ENCODE results near the gene MCL1.

MCL1 gene

DNA sequence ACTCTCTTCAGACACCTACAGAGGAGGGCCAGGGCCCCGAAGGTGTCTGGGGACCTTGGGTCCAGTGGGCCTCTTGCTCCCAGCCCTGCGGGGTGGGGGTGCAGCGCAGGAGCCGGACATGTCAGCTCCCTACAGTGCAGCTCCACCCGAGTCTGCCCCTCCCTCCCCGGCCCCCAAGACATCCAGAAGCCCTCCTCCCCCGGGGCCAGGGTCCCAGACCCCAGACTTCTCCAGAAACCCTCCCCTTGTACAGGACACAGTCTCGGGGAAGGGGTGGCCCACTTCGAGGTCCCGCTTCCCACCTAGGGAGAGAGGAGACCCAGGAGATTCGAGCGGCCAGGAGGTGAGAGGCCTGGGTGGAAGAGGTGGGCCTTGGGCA lies 26.5 kb downstream of the MCL1 start:
- Histone ChIP-seq H3K9ac (ENCODE audit: low read length) (no peak overlapping the region), H3K9me3 (ENCODE audit: control insufficient read depth, insufficient read depth, low read depth, low read length) (no peaks in the 10 kb centered on the region), H3K4me1 (ENCODE audit: control insufficient read depth, insufficient read depth, low read length) (peaks cover 34% of the 10 kb centered on the region), H3K36me3 (ENCODE audit: control insufficient read depth, insufficient read depth, low read length) (peaks cover 4% of the 10 kb centered on the region), H3K4me3 (ENCODE audit: low read depth, low read length) (no peak overlapping the region), H3K27ac (ENCODE audit: low read depth, low read length) (no peak overlapping the region), H3K27me3 (ENCODE audit: control insufficient read depth, insufficient read depth, low read length) (peaks cover 17% of the 10 kb centered on the region)

DNA sequence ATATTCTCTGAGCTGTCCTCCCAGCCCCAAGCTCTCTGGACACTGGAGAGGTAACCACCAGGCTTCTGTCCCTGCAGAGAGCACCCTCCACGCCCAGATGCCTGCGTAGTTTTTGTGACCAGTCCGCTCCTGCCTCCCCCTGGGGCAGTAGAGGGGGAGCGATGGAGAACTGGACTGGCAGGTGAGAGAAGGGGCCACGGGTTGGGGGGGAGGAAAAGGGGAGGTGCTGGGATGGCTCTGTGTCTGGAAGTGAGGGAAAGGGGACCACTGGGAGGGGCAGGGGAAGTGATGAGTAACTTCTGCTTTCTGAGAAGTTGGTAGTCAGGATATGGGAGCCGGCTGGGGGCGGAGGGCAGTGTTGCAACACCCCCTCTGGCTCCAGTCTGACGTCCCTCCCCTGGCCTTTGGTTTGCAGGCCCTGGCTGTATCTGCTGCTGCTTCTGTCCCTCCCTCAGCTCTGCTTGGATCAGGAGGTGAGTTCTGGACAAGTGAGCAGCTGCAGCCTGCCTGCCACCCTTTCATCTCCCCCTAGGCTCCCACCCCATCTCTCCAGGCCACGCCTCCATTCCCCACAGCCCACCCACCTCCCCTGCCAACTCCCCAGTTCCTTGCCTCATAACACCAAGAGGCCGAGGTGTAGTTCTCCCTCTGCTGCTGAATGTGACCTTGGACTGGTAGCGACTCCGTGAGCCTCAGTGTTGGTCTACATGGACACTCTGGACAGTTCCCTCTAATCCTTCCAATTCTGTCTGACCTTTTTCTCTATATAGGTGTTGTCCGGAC lies 27.1 kb downstream of the MCL1 start:
- H3K9me3 ChIP-seq (ENCODE audit: control insufficient read depth, insufficient read depth, low read depth, low read length), result no peaks in the 10 kb centered on the region
- no peak overlapping the region for H3K27ac ChIP-seq (ENCODE audit: low read depth, low read length)
- H3K4me1 ChIP-seq (ENCODE audit: control insufficient read depth, insufficient read depth, low read length), result peaks cover 34% of the 10 kb centered on the region
- peaks cover 17% of the 10 kb centered on the region for H3K27me3 ChIP-seq (ENCODE audit: control insufficient read depth, insufficient read depth, low read length)
- peaks cover 4% of the 10 kb centered on the region for H3K36me3 ChIP-seq (ENCODE audit: control insufficient read depth, insufficient read depth, low read length)
- H3K9ac ChIP-seq (ENCODE audit: low read length), result no peak overlapping the region
- no peak overlapping the region for H3K4me3 ChIP-seq (ENCODE audit: low read depth, low read length)

DNA sequence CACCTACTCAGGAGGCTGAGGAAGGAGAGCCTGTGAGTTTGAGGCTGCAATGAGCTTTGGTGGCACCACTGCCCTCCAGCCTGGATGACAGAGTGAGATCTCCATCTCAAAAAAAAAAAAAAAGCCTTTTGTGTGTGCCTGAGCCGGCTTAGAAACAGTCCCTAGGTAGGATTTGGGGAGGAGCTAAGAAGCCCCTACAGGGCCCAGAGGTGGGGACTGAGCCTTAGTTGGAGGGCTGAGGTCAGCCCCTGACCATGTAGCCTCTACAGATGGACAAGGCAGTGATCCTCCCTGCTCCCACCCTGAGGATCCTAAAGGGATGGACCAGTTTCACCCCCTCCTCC lies 27.7 kb downstream of the MCL1 start:
- Histone ChIP-seq H3K9ac (ENCODE audit: low read length) (no peak overlapping the region), H3K27ac (ENCODE audit: low read depth, low read length) (no peak overlapping the region), H3K4me1 (ENCODE audit: control insufficient read depth, insufficient read depth, low read length) (peaks cover 34% of the 10 kb centered on the region), H3K4me3 (ENCODE audit: low read depth, low read length) (no peak overlapping the region), H3K9me3 (ENCODE audit: control insufficient read depth, insufficient read depth, low read depth, low read length) (no peaks in the 10 kb centered on the region), H3K36me3 (ENCODE audit: control insufficient read depth, insufficient read depth, low read length) (peaks cover 4% of the 10 kb centered on the region), H3K27me3 (ENCODE audit: control insufficient read depth, insufficient read depth, low read length) (peaks cover 17% of the 10 kb centered on the region)

DNA sequence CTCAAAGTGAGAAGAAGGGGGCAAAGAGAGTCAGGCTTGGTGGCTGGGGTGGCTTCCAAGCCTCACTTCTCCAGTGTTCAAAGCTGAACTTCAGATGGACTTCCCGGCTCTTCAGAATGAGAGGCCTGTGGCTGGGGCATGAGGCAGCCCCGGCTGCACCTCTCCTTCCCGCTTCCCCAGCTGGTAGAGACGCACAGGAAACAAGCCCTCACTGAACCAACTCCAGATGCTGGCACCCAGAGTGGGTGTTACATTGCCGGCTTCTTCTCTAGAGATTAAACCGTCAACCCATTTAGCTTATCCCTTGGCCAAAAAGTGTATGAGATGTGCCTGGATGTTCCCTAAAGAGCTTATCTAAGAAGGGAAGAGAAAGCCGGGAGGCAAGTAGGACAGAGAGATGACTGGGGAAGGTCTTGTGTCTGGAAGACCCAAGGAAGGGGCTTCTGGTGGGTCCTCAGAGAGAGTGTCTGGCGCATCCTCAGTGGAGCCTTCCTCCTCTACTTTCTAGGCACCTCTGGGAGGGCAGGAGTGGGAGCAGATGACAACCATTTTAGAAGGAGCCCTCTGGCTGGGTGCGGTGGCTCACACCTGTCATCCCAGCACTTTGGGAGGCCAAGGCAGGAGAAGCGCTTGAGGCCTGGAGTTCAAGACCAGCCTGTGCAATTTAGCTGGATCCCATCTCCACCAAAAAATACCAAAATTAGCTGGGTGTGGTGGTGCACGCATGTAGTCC lies 28.2 kb downstream of the MCL1 start:
- H3K27ac ChIP-seq (ENCODE audit: low read depth, low read length), result no peak overlapping the region
- H3K9ac ChIP-seq (ENCODE audit: low read length), result no peak overlapping the region
- H3K27me3 ChIP-seq (ENCODE audit: control insufficient read depth, insufficient read depth, low read length), result peaks cover 17% of the 10 kb centered on the region
- H3K4me3 ChIP-seq (ENCODE audit: low read depth, low read length), result no peak overlapping the region
- H3K9me3 ChIP-seq (ENCODE audit: control insufficient read depth, insufficient read depth, low read depth, low read length), result no peaks in the 10 kb centered on the region
- peaks cover 29% of the 10 kb centered on the region for H3K4me1 ChIP-seq (ENCODE audit: control insufficient read depth, insufficient read depth, low read length)
- H3K36me3 ChIP-seq (ENCODE audit: control insufficient read depth, insufficient read depth, low read length), result peaks cover 4% of the 10 kb centered on the region

DNA sequence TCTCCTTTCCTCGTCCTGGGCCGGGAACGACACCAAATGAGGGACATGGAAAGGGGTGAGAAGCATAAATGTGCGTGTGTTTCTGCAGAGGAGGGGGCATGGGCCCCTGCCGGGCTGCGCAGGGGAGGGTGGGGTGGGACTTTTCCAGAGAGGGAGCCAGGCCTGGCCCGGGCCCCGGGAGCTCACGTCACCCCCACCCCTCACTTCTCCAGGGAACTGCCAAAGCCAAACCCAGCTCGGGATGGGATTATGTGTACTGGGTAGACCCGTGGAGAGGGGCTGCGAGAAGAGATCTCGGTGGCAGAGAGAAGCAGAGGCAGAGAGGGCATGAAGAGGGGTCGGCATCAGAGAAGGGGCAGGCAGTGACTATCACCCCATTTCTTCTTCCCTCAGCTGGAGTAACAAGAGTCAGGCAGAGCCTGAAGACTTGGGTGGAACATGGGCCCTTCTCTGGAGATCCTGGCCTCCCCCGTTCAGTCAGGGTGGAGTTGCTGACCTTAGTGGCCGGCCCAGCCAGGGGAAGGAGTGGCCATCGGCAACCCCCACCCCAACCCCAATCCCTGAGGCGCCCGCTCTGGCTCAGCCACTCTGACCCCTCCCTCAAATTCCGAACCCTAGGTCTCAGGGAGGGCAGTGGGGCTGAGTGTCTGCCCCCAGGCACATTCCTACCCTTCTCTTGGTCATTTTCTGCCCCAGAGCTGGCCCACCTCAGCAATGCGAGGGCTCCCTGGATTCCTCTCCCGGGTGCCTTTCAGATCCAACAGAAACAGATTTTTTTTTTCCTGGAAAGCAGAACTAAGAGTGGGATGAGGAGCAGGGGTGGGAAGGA lies 29.0 kb downstream of the MCL1 start:
- Histone ChIP-seq H3K4me3 (ENCODE audit: low read depth, low read length) (peak overlapping the region; percentile 65; the same call in 1 of the 2 replicates), H3K27ac (ENCODE audit: low read depth, low read length) (no peak overlapping the region), H3K4me1 (ENCODE audit: control insufficient read depth, insufficient read depth, low read length) (peaks cover 30% of the 10 kb centered on the region), H3K27me3 (ENCODE audit: control insufficient read depth, insufficient read depth, low read length) (peaks cover 17% of the 10 kb centered on the region), H3K9me3 (ENCODE audit: control insufficient read depth, insufficient read depth, low read depth, low read length) (no peaks in the 10 kb centered on the region), H3K36me3 (ENCODE audit: control insufficient read depth, insufficient read depth, low read length) (peaks cover 1% of the 10 kb centered on the region), H3K9ac (ENCODE audit: low read length) (no peak overlapping the region)

DNA sequence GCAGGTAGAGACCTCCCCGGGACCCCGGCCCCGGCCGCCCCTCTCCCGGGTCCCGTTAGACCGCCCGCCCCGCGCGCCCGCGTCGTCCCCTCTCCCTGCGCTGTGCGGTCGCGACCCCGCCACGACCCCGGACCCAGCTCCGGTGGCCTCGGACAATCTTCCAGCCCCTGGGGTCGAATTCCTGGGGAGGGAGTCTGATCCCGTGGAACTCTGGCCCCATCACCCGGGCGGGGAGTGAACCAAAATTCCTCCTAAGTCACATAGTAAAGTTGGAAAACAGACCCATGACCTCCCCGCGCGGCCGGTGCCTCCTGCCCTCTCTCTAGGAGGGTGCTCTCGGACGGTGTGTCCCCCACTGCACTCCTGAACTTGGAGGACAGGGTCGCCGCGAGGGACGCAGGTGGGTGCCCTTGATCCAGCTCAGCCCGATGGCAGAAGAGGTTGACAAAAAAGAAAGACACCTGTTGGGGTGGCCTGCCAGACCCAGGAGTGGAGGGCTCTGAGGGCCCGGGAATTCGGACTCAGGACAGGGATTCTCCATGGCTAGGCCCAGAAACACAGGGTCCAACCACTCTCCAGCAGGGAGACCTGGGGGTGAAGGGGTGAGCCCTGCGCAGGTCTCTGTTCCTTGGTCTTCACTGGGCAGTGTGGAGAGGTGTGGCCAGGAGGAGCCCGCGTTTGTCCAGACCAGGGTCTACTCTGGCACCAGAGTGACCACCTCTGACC lies 29.8 kb downstream of the MCL1 start:
- no peak overlapping the region for H3K27ac ChIP-seq (ENCODE audit: low read depth, low read length)
- no peak overlapping the region for H3K9ac ChIP-seq (ENCODE audit: low read length)
- peaks cover 30% of the 10 kb centered on the region for H3K4me1 ChIP-seq (ENCODE audit: control insufficient read depth, insufficient read depth, low read length)

DNA sequence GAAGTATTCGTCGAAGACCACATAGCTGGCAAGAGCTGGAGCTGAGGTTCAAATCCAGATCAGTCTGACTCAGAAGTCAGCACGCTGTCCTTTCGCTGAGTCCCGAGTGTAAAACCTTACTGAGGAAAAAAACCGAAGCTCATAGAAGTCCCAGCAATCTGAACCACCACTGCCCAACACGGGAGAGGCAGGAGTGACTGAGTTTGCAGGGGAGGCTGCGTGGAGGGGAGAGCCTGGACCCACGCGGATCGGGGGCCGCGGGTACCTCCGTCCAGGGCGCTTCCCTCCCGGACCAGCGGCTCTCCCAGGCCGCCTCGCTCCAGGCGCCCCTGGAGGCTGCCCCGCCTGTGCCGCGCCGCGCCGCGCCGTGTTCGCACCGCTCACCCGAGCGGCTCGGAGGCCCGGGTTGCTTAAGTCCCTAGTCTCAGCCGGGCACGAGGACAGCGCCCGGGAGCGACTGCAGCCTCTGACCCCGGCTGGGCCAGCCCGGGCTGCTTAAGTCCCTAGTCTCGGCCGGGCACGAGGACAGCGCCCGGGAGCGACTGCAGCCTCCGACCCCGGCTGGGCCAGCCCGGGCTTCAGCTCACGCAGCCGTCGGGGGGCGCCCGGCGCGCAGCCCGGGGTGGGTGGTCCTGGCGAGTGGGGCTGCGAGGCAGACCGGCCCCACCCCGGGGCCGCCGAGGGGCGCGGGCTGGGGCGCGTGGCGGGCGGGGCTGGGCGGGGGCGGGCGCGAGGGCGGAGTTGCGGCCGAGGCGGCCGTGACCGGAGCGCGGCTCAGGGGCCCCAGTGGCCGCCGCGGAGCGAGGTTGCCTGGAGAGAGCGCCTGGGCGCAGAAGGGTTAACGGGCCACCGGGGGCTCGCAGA lies 30.5 kb downstream of the MCL1 start, which contains the start of gene ADAMTSL4:
ADAMTSL4 (plus strand) TSS at position 777 of the 864 bp plus-strand sequence. CDS start 2,881 bp downstream, outside the sequence.
- H3K9me3 ChIP-seq (ENCODE audit: control insufficient read depth, insufficient read depth, low read depth, low read length), result no peaks in the 10 kb centered on the region
- peak within 1 kb of the TSS; percentile 65 for H3K9ac ChIP-seq (ENCODE audit: low read length)
- peaks cover 17% of the 10 kb centered on the region for H3K27me3 ChIP-seq (ENCODE audit: control insufficient read depth, insufficient read depth, low read length)
- H3K4me3 ChIP-seq (ENCODE audit: low read depth, low read length), result peak within 1 kb of the TSS; percentile 65
- H3K27ac ChIP-seq (ENCODE audit: low read depth, low read length), result no peak within 1 kb of the TSS
- H3K4me1 ChIP-seq (ENCODE audit: control insufficient read depth, insufficient read depth, low read length), result peaks cover 30% of the 10 kb centered on the region
- no peaks in the 10 kb centered on the region for H3K36me3 ChIP-seq (ENCODE audit: control insufficient read depth, insufficient read depth, low read length)

More for the DNA sequence above, 29.8 kb downstream of the MCL1 start:
- peak overlapping the region; percentile 65 for H3K4me3 ChIP-seq (ENCODE audit: low read depth, low read length)
- peaks cover 17% of the 10 kb centered on the region for H3K27me3 ChIP-seq (ENCODE audit: control insufficient read depth, insufficient read depth, low read length)
- H3K9me3 ChIP-seq (ENCODE audit: control insufficient read depth, insufficient read depth, low read depth, low read length), result no peaks in the 10 kb centered on the region
- H3K36me3 ChIP-seq (ENCODE audit: control insufficient read depth, insufficient read depth, low read length), result no peaks in the 10 kb centered on the region

DNA sequence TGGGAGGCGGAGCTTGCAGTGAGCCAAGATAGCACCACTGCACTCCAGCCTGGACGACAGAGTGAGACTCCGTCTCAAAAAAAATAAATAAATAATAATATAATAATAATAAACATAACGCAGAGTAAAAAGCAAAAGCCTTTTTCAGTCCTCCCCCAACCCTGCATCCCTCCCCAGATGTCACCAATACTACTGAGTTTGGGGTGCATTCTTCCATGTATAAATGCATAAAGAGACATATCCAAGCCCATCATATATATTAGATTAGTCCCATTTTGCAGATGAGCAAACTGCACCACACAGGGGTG lies 31.1 kb downstream of the MCL1 start:
- Histone ChIP-seq H3K4me1 (ENCODE audit: control insufficient read depth, insufficient read depth, low read length) (peaks cover 30% of the 10 kb centered on the region), H3K27ac (ENCODE audit: low read depth, low read length) (no peak overlapping the region), H3K4me3 (ENCODE audit: low read depth, low read length) (peak overlapping the region; percentile 65), H3K27me3 (ENCODE audit: control insufficient read depth, insufficient read depth, low read length) (peaks cover 17% of the 10 kb centered on the region), H3K9ac (ENCODE audit: low read length) (peak overlapping the region; percentile 65), H3K36me3 (ENCODE audit: control insufficient read depth, insufficient read depth, low read length) (no peaks in the 10 kb centered on the region), H3K9me3 (ENCODE audit: control insufficient read depth, insufficient read depth, low read depth, low read length) (no peaks in the 10 kb centered on the region)

DNA sequence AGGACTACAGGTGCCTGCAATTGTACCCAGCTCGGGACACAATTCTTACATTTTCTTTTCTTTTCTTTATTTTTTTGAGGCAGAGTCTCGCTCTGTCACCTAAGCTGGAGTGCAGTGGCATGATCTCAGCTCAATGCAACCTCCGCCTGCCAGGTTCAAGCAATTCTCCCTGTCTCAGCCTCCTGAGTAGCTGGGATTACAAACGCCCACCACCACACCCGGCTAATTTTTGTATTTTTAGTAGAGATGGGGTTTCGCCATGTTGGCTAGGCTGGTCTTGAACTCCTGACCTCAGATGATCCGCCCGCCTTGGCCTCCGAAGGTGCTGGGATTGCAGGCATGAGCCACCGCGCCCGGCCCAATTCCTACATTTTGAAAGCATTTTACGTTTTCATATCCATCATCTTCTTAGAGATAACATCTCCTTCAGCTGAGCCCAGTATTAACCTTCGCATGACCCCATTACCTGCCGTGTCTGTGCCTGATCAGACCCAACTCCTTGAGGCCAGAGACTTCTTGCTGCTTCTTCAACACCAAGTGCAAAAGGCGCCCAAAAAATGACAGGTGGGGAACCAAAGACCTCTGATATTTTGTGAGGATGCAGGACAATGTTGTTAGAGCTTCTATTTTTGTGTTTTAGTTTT lies 33.0 kb downstream of the MCL1 start:
- H3K27ac ChIP-seq (ENCODE audit: low read depth, low read length), result no peak overlapping the region
- H3K27me3 ChIP-seq (ENCODE audit: control insufficient read depth, insufficient read depth, low read length), result peaks cover 17% of the 10 kb centered on the region
- H3K9me3 ChIP-seq (ENCODE audit: control insufficient read depth, insufficient read depth, low read depth, low read length), result no peaks in the 10 kb centered on the region
- no peak overlapping the region for H3K9ac ChIP-seq (ENCODE audit: low read length)
- no peaks in the 10 kb centered on the region for H3K36me3 ChIP-seq (ENCODE audit: control insufficient read depth, insufficient read depth, low read length)
- peaks cover 20% of the 10 kb centered on the region; the same call in 1 of the 2 replicates for H3K4me1 ChIP-seq (ENCODE audit: control insufficient read depth, insufficient read depth, low read length)
- no peak overlapping the region for H3K4me3 ChIP-seq (ENCODE audit: low read depth, low read length)
